ENCODE measurements around the gene GSTM1. TPM values are rescaled to one million over a fixed set of nuclear protein-coding genes. Genes with fewer than 3 reads are reported as not detected.

The GSTM1 gene
- total and polyA plus RNA-seq, 2 donors (not counting 1 experiment from before 2014, with no cell fraction given), result 30.5 to 40.0 TPM

GRCh38 chr1:109719337-109719837 lies 31.8 kb downstream of the GSTM1 start:
- peaks cover 0 to 3% (median 0%) of the 10 kb centered on the region in 4 experiments for H3K27me3 ChIP-seq (replicated peaks in 1 of 4; ENCODE audit: control extremely low read depth in 1 of 4, control insufficient read depth in 3 of 4, insufficient read depth in 4 of 4, low read length in 3 of 4)
- CTCF ChIA-PET, result no interaction called here
- H3K27ac ChIP-seq (ENCODE audit: low read length in 2 of 2), result no peak overlapping the region
- intact Hi-C loops (cut with micrococcal nuclease), result no loop called here
- no peaks in the 10 kb centered on the region for H4K20me1 ChIP-seq (ENCODE audit: control insufficient read depth, insufficient read depth, low read length, poor library complexity, severe bottlenecking)
- H3K79me2 ChIP-seq (ENCODE audit: control insufficient read depth, insufficient read depth, low read length), result no peaks in the 10 kb centered on the region
- Mint-ChIP-seq H3K4me1 (no peaks in the 10 kb centered on the region), H3K4me3 (no peak overlapping the region), H3K27ac (no peak overlapping the region), H3K9me3 (ENCODE audit: insufficient read depth) (no peaks in the 10 kb centered on the region), H3K27me3 (peaks cover 15% of the 10 kb centered on the region)
- TF ChIP-seq EZH2 (IDR thresholded peaks at IDR 0.05; ENCODE audit: borderline replicate concordance, insufficient read depth, low read depth, low read length, poor library complexity, severe bottlenecking) (no peak), CTCF (IDR thresholded peaks at IDR 0.05) (no peak)
- H3K9me3 ChIP-seq (ENCODE audit: control extremely low read depth in 1 of 3, control insufficient read depth in 2 of 3, insufficient read depth in 1 of 3, low read length in 2 of 3), result no peaks in the 10 kb centered on the region
- H3K4me2 ChIP-seq (replicated peaks; ENCODE audit: low read depth, low read length, poor library complexity, severe bottlenecking), result no peak overlapping the region
- H2AFZ ChIP-seq (ENCODE audit: insufficient read depth, low read depth, low read length, poor library complexity, severe bottlenecking), result no peak overlapping the region
- no peaks in the 10 kb centered on the region for H3K4me1 ChIP-seq (ENCODE audit: control insufficient read depth in 2 of 2, insufficient read depth in 2 of 2, low read length in 2 of 2)
- no peaks in the 10 kb centered on the region for H3K36me3 ChIP-seq (replicated peaks in 1 of 2; ENCODE audit: control extremely low read depth in 1 of 2, control insufficient read depth in 1 of 2, extremely low read depth in 1 of 2, insufficient read depth in 2 of 2, low read length in 1 of 2)
- H3K4me3 ChIP-seq (ENCODE audit: control extremely low read depth in 1 of 5, extremely low read depth in 1 of 5, insufficient read depth in 1 of 5, low read depth in 2 of 5, low read length in 4 of 5), result no peak overlapping the region
- ATAC-seq (ENCODE audit: low read depth) (no peak), DNase-seq (no peak)
- whole genome bisulfite sequencing (ENCODE audit: insufficient coverage), result 43% methylated on average over 1 of the region's 5 CpGs
- no peak overlapping the region for H3K9ac ChIP-seq (ENCODE audit: low read length)
- POLR2A ChIA-PET, result no interaction called here

- Histone ChIP-seq H2AFZ (ENCODE audit: insufficient read depth, low read depth, low read length, poor library complexity, severe bottlenecking) (no peak overlapping the region), H3K4me2 (replicated peaks; ENCODE audit: low read depth, low read length, poor library complexity, severe bottlenecking) (no peak overlapping the region), H3K27me3 (replicated peaks in 1 of 4; ENCODE audit: control extremely low read depth in 1 of 4, control insufficient read depth in 3 of 4, insufficient read depth in 4 of 4, low read length in 3 of 4) (peaks cover 0 to 3% (median 0%) of the 10 kb centered on the region in 4 experiments), H3K9ac (ENCODE audit: low read length) (no peak overlapping the region), H4K20me1 (ENCODE audit: control insufficient read depth, insufficient read depth, low read length, poor library complexity, severe bottlenecking) (no peaks in the 10 kb centered on the region), H3K9me3 (ENCODE audit: control extremely low read depth in 1 of 3, control insufficient read depth in 2 of 3, insufficient read depth in 1 of 3, low read length in 2 of 3) (no peaks in the 10 kb centered on the region), H3K27ac (ENCODE audit: low read length in 2 of 2) (no peak overlapping the region), H3K4me3 (ENCODE audit: control extremely low read depth in 1 of 5, extremely low read depth in 1 of 5, insufficient read depth in 1 of 5, low read depth in 2 of 5, low read length in 4 of 5) (no peak overlapping the region), H3K36me3 (replicated peaks in 1 of 2; ENCODE audit: control extremely low read depth in 1 of 2, control insufficient read depth in 1 of 2, extremely low read depth in 1 of 2, insufficient read depth in 2 of 2, low read length in 1 of 2) (no peaks in the 10 kb centered on the region), H3K79me2 (ENCODE audit: control insufficient read depth, insufficient read depth, low read length) (no peaks in the 10 kb centered on the region), H3K4me1 (ENCODE audit: control insufficient read depth in 2 of 2, insufficient read depth in 2 of 2, low read length in 2 of 2) (no peaks in the 10 kb centered on the region)
- Mint-ChIP-seq H3K27me3 (peaks cover 17% of the 10 kb centered on the region), H3K9me3 (ENCODE audit: insufficient read depth) (no peaks in the 10 kb centered on the region), H3K27ac (no peak overlapping the region), H3K4me1 (no peaks in the 10 kb centered on the region), H3K4me3 (no peak overlapping the region)
- ATAC-seq (ENCODE audit: low read depth) (no peak), DNase-seq (no peak)
- ChIA-PET CTCF (no interaction called here), POLR2A (no interaction called here)
- no peak for TF ChIP-seq EZH2 (IDR thresholded peaks at IDR 0.05; ENCODE audit: borderline replicate concordance, insufficient read depth, low read depth, low read length, poor library complexity, severe bottlenecking)
- no peak for TF ChIP-seq CTCF (IDR thresholded peaks at IDR 0.05)
- intact Hi-C loops (cut with micrococcal nuclease), result no loop called here
- WGBS (ENCODE audit: insufficient coverage), result 82% methylated on average over 3 of the region's 5 CpGs
These were observed 33.4 kb downstream of the GSTM1 start for GRCh38 chr1:109721042-109721441.
